Ramos (cell line): Measurements from ENCODE around the gene ACE.

Experiments
- in situ Hi-C: fragments of 300-500 bp; cut with MboI; formaldehyde crosslinking; loops from one replicate; pipeline ENCODE4 v1.14.3; 2022; ENCODE audit warnings: low sequenced_read_pairs; ENCODE audit not compliant: unreplicated experiment

ACE gene

DNA sequence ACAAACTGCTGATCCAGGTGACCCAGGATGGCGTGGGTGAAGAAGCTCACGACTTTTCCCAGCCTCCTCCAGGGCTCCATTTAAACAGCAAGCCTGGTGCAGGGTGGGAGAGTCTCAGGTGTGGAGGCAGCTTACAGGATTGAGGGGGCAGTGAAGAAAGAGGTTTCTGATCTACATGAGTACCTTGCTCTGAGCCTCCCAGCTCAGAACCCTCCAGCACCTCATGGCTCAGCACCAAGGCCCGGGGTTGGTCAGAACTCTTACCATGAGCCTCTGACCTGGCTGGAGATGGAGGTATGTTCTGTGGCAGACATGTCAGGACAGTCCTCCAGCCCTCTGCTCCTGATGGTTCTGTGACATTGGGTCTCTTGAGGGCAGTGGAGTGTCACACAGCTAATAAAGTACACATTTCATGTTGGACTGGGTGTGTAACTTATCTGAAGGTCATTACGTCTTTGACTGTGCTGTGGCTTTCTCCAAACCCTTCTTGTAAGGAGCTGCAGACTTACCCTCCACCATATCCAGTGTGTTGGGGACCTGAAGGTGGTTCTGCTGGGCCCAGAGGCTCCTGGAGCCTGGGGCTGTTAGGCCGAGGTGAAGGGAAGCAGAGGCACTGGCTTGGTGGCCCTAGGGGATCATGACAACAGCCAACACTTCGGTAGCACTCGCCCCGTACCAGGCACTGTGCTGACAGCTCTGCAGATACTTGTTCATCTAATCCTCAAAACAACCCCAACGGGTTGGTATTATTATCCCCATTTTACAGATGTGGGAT lies 69.6 kb downstream of the ACE start:
- in situ Hi-C loops, result no loop called here

DNA sequence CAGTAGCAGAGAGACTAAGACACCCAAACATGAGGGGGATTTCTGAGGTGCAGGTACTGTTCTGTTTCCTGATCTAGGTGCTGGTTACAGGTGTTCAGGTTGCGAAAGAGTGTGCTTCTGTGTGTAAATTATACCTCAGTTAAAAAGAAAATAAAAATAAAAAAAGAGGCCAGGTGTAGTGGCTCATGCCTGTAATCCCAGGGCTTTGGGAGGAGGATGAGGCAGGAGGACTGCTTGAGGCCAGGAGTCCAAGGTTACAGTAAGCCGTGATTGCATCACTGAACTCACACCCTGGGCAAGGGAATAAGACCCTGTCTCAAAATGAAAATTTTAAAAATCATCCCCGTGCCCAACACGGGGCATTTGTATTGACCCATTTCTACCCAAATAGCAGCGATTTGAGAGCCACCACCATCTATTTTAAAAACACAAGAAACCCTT lies 70.2 kb downstream of the ACE start:
- in situ Hi-C loops, result no loop called here
